ENCODE results near the gene SH2D2A. TPM values are rescaled to one million over a fixed set of nuclear protein-coding genes. Genes with fewer than 3 reads are reported as not detected.
A peak's percentile ranks its signal among the peaks of the same experiment; 100 is the strongest.

The SH2D2A gene
- total RNA-seq, 2 donors from 2014 or later = 2.4 to 7.7 TPM

- H3K4me3 ChIP-seq (ENCODE audit: low read length) = no peak overlapping the region
- Mint-ChIP-seq H3K36me3 (ENCODE audit: low read depth) (no peaks in the 10 kb centered on the region), H3K4me1 (peaks cover 12% of the 10 kb centered on the region), H3K27ac (no peak overlapping the region), H3K9me3 (no peaks in the 10 kb centered on the region), H3K27me3 (ENCODE audit: insufficient read depth) (peaks cover 99% of the 10 kb centered on the region), H3K4me3 (no peak overlapping the region)
- TF ChIP-seq, protein P1, sequence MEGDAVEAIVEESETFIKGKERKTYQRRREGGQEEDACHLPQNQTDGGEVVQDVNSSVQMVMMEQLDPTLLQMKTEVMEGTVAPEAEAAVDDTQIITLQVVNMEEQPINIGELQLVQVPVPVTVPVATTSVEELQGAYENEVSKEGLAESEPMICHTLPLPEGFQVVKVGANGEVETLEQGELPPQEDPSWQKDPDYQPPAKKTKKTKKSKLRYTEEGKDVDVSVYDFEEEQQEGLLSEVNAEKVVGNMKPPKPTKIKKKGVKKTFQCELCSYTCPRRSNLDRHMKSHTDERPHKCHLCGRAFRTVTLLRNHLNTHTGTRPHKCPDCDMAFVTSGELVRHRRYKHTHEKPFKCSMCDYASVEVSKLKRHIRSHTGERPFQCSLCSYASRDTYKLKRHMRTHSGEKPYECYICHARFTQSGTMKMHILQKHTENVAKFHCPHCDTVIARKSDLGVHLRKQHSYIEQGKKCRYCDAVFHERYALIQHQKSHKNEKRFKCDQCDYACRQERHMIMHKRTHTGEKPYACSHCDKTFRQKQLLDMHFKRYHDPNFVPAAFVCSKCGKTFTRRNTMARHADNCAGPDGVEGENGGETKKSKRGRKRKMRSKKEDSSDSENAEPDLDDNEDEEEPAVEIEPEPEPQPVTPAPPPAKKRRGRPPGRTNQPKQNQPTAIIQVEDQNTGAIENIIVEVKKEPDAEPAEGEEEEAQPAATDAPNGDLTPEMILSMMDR (conservative IDR thresholded peaks at IDR 0.05) = no peak
- no peak overlapping the region for H3K27ac ChIP-seq (ENCODE audit: low read depth, low read length)
- WGBS, 2 experiments (ENCODE audit: insufficient coverage in 1 of 2, insufficient read length in 1 of 2) = 80 to 91% methylated on average over 4 to 5 of the region's 5 CpGs
- no peak overlapping the region for H3K9ac ChIP-seq (ENCODE audit: extremely low read depth, low read length, poor library complexity, severe bottlenecking)
- H3K27me3 ChIP-seq (ENCODE audit: control insufficient read depth, insufficient read depth, low read length, poor library complexity, severe bottlenecking) = peaks cover 99% of the 10 kb centered on the region
- no peak for DNase-seq
- no peaks in the 10 kb centered on the region for H3K9me3 ChIP-seq (ENCODE audit: control insufficient read depth, low read length)
- H3K36me3 ChIP-seq (ENCODE audit: control insufficient read depth, insufficient read depth, low read length) = no peaks in the 10 kb centered on the region
- no peaks in the 10 kb centered on the region for H3K4me1 ChIP-seq (ENCODE audit: control insufficient read depth, insufficient read depth, low read length)
These were observed 30.0 kb upstream of the SH2D2A start for GRCh38 chr1:156846643-156847042.

GRCh38 chr1:156845953-156846545 lies 29.4 kb upstream of the SH2D2A start:
- DNase-seq = no peak
- H3K27me3 Mint-ChIP-seq (ENCODE audit: insufficient read depth) = peaks cover 99% of the 10 kb centered on the region
- no peak overlapping the region for H3K4me3 Mint-ChIP-seq

DNA sequence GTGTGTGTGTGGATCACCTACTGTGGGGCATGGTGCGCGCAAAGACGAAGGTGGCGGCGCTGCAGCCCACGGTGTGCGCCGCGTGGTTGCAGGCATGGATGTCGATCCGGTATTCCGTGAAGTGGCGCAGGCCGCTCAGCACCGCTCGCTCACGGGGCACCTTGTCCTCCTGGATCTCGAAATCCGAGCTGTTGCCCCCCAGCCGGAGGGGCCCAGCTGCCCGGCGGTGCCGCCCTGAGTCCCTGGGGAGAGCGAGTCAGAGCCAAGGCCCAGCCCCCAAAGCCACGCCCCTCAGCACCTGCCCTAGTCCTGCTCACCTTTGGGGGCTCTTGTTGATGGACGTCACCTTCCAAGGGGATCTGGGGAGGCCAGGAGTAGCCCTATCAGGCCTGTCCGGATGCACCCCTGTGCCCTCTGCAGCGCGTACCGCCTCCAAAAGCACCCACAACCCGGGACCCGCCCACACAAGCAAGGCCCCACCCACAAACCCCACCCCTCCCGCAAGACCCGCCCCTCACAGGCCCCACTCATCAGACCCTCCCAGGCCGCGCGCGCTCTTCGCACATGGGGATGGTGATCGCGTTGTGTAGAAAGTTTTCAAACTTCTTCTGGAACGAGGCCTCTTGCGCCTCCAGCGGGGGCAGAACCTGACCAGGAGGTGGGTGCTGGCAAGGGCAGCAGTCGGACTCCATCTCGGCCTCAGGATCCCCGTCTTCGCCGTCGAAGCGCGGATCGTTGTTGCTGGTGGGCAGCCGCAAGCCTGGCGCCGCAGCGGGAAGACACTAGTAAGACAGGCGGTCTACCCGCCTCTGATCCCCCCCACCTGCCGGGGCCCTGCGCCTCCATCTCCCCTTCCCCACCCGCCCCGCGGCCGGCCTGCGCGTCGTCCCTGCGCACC lies 28.7 kb upstream of the SH2D2A start:
- Mint-ChIP-seq H3K9me3 (no peaks in the 10 kb centered on the region), H3K36me3 (ENCODE audit: low read depth) (no peaks in the 10 kb centered on the region), H3K4me1 (peaks cover 12% of the 10 kb centered on the region), H3K27ac (no peak overlapping the region), H3K4me3 (peak overlapping the region; percentile 38), H3K27me3 (ENCODE audit: insufficient read depth) (peaks cover 100% of the 10 kb centered on the region)
- H3K27me3 ChIP-seq (ENCODE audit: control insufficient read depth, insufficient read depth, low read length, poor library complexity, severe bottlenecking) = peaks cover 90% of the 10 kb centered on the region
- 15 to 23% methylated on average over 27 to 68 of the region's 69 CpGs for WGBS, 2 experiments (ENCODE audit: insufficient coverage in 1 of 2, insufficient read length in 1 of 2)
- H3K4me3 ChIP-seq (ENCODE audit: low read length) = no peak overlapping the region
- no peak overlapping the region for H3K27ac ChIP-seq (ENCODE audit: low read depth, low read length)
- DNase-seq = peak; percentile 85
- no peaks in the 10 kb centered on the region for H3K9me3 ChIP-seq (ENCODE audit: control insufficient read depth, low read length)
- TF ChIP-seq, protein P1 (conservative IDR thresholded peaks at IDR 0.05) = no peak
- H3K9ac ChIP-seq (ENCODE audit: extremely low read depth, low read length, poor library complexity, severe bottlenecking) = no peak overlapping the region
- H3K4me1 ChIP-seq (ENCODE audit: control insufficient read depth, insufficient read depth, low read length) = no peaks in the 10 kb centered on the region
- H3K36me3 ChIP-seq (ENCODE audit: control insufficient read depth, insufficient read depth, low read length) = no peaks in the 10 kb centered on the region

More at GRCh38 chr1:156845953-156846545, 29.4 kb upstream of the SH2D2A start:
- Mint-ChIP-seq H3K36me3 (ENCODE audit: low read depth) (no peaks in the 10 kb centered on the region), H3K9me3 (no peaks in the 10 kb centered on the region), H3K4me1 (peaks cover 12% of the 10 kb centered on the region), H3K27ac (no peak overlapping the region)
- TF ChIP-seq, protein P1 (conservative IDR thresholded peaks at IDR 0.05) = no peak
- H3K27me3 ChIP-seq (ENCODE audit: control insufficient read depth, insufficient read depth, low read length, poor library complexity, severe bottlenecking) = peaks cover 96% of the 10 kb centered on the region
- no peak overlapping the region for H3K9ac ChIP-seq (ENCODE audit: extremely low read depth, low read length, poor library complexity, severe bottlenecking)
- H3K36me3 ChIP-seq (ENCODE audit: control insufficient read depth, insufficient read depth, low read length) = no peaks in the 10 kb centered on the region
- no peaks in the 10 kb centered on the region for H3K4me1 ChIP-seq (ENCODE audit: control insufficient read depth, insufficient read depth, low read length)
- H3K27ac ChIP-seq (ENCODE audit: low read depth, low read length) = no peak overlapping the region
- H3K4me3 ChIP-seq (ENCODE audit: low read length) = no peak overlapping the region
- 49 to 85% methylated on average over 8 to 18 of the region's 18 CpGs for WGBS, 2 experiments (ENCODE audit: insufficient coverage in 1 of 2, insufficient read length in 1 of 2)
- H3K9me3 ChIP-seq (ENCODE audit: control insufficient read depth, low read length) = no peaks in the 10 kb centered on the region

Data from endodermal cell (in vitro differentiated cells).